Measurements from ENCODE around the gene PJVK.

- TF ChIP-seq, protein P1, sequence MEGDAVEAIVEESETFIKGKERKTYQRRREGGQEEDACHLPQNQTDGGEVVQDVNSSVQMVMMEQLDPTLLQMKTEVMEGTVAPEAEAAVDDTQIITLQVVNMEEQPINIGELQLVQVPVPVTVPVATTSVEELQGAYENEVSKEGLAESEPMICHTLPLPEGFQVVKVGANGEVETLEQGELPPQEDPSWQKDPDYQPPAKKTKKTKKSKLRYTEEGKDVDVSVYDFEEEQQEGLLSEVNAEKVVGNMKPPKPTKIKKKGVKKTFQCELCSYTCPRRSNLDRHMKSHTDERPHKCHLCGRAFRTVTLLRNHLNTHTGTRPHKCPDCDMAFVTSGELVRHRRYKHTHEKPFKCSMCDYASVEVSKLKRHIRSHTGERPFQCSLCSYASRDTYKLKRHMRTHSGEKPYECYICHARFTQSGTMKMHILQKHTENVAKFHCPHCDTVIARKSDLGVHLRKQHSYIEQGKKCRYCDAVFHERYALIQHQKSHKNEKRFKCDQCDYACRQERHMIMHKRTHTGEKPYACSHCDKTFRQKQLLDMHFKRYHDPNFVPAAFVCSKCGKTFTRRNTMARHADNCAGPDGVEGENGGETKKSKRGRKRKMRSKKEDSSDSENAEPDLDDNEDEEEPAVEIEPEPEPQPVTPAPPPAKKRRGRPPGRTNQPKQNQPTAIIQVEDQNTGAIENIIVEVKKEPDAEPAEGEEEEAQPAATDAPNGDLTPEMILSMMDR (IDR thresholded peaks at IDR 0.05; ENCODE audit: extremely low read depth in 1 of 2, insufficient read depth in 1 of 2, low read depth in 1 of 2, low read length in 2 of 2), result no peak
- no peak for TF ChIP-seq EZH2 (IDR thresholded peaks at IDR 0.05; ENCODE audit: borderline replicate concordance, low read depth, low read length, severe bottlenecking)
- TF ChIP-seq POLR2A (IDR thresholded peaks at IDR 0.05; ENCODE audit: low read depth, low read length), result no peak
- no peak for TF ChIP-seq POLR2AphosphoS5 (IDR thresholded peaks at IDR 0.05; ENCODE audit: insufficient read depth, low read depth, low read length)
- TF ChIP-seq, protein P2, sequence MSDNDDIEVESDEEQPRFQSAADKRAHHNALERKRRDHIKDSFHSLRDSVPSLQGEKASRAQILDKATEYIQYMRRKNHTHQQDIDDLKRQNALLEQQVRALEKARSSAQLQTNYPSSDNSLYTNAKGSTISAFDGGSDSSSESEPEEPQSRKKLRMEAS (IDR thresholded peaks at IDR 0.05; ENCODE audit: insufficient read depth, insufficient read length), result no peak
- TF ChIP-seq MYC (IDR thresholded peaks at IDR 0.05; ENCODE audit: low read depth, low read length), result no peak
- TF ChIP-seq FOS (IDR thresholded peaks at IDR 0.05; ENCODE audit: borderline replicate concordance, insufficient read depth, low read length), result no peak
- TF ChIP-seq GATA2 (IDR thresholded peaks at IDR 0.05; ENCODE audit: insufficient read depth, insufficient read length, low read depth, low read length), result no peak
- no peak for TF ChIP-seq JUN (IDR thresholded peaks at IDR 0.05; ENCODE audit: borderline replicate concordance, insufficient read depth, insufficient read length, low read depth)
Measured at GRCh38 chr2:178415979-178416378, 35.2 kb upstream of the PJVK start.
